Right hindlimb (tissue), 1 donor: ENCODE measurements around the gene LMO1.

Source experiments
- DNase-seq: peaks from one replicate; pipeline ENCODE4 v3.0.0-alpha.2; 2018

The LMO1 gene

GRCh38 chr11:8203414-8203715, 60.3 kb downstream of the LMO1 start:
- no peak for DNase-seq

- DNase-seq: no peak
Measured at GRCh38 chr11:8202516-8203413, 60.9 kb downstream of the LMO1 start.

GRCh38 chr11:8201644-8202365, 61.9 kb downstream of the LMO1 start:
- peak; percentile 64 for DNase-seq

- DNase-seq: no peak
Measured at GRCh38 chr11:8199676-8200075, 64.0 kb downstream of the LMO1 start.

GRCh38 chr11:8196749-8197148, 66.9 kb downstream of the LMO1 start:
- no peak for DNase-seq

GRCh38 chr11:8194956-8195355, 68.7 kb downstream of the LMO1 start:
- no peak for DNase-seq

GRCh38 chr11:8192896-8193209, 70.8 kb downstream of the LMO1 start:
- no peak for DNase-seq

- DNase-seq: peak; percentile 72
Measured at GRCh38 chr11:8192016-8192895, 71.4 kb downstream of the LMO1 start.

- DNase-seq: no peak
Measured at GRCh38 chr11:8190431-8190830, 73.2 kb downstream of the LMO1 start.

- DNase-seq: no peak
Measured at GRCh38 chr11:8186429-8186828, 77.2 kb downstream of the LMO1 start.

- DNase-seq: no peak
Measured at GRCh38 chr11:8183111-8183510, 80.6 kb downstream of the LMO1 start.

- DNase-seq: no peak
Measured at GRCh38 chr11:8180469-8180868, 83.2 kb downstream of the LMO1 start.

- no peak for DNase-seq
Measured at GRCh38 chr11:8178297-8178696, 85.4 kb downstream of the LMO1 start.

- no peak for DNase-seq
Measured at GRCh38 chr11:8177136-8177535, 86.5 kb downstream of the LMO1 start.
